Loucy (cell line): ENCODE measurements around the gene PSPH.

Experiments used
- H2AFZ ChIP-seq: fragments of 200-600 bp; sonication (generic); 2 replicates; pipeline ENCODE4 v1.6.0; 2016; ENCODE audit warnings: antibody characterized with exemption, mild to moderate bottlenecking, low read length, moderate library complexity
- H3F3A ChIP-seq: fragments of 200-600 bp; 2 replicates; pipeline ENCODE4 v1.6.0; 2016; ENCODE audit warnings: antibody characterized with exemption, low read depth, mild to moderate bottlenecking
- H3K27me3 ChIP-seq: fragments of 200-600 bp; sonication (generic); 2 replicates; pipeline ENCODE4 v1.6.1; 2014; ENCODE audit warnings: low read length, mild to moderate bottlenecking; ENCODE audit not compliant: insufficient read depth, poor library complexity, severe bottlenecking
- H3K36me3 ChIP-seq: fragments of 200-600 bp; sonication (generic); 2 replicates; pipeline ENCODE4 v1.6.1; 2016; ENCODE audit warnings: low read length; ENCODE audit not compliant: insufficient read depth
- H3K4me1 ChIP-seq: fragments of 200-600 bp; sonication (generic); 2 replicates; pipeline ENCODE4 v1.5.1; 2014; ENCODE audit warnings: low read length, mild to moderate bottlenecking; ENCODE audit not compliant: insufficient read depth, poor library complexity, severe bottlenecking
- H3K4me2 ChIP-seq: fragments of 200-600 bp; sonication (generic); 2 replicates; pipeline ENCODE4 v1.6.0; 2014; ENCODE audit warnings: antibody characterized with exemption, low read length, low read depth, mild to moderate bottlenecking; ENCODE audit not compliant: poor library complexity, severe bottlenecking
- H3K4me3 ChIP-seq: fragments of 200-600 bp; sonication (generic); 2 replicates; pipeline ENCODE4 v1.5.1; 2014; ENCODE audit warnings: low read length, mild to moderate bottlenecking, mixed read lengths; ENCODE audit not compliant: poor library complexity, severe bottlenecking
- H3K79me2 ChIP-seq: fragments of 200-600 bp; sonication (generic); 2 replicates; pipeline ENCODE4 v1.6.1; 2014; ENCODE audit warnings: low read length; ENCODE audit not compliant: insufficient read depth
- H3K9ac ChIP-seq: fragments of 200-600 bp; sonication (generic); 2 replicates; pipeline ENCODE4 v1.6.0; 2014; ENCODE audit warnings: mild to moderate bottlenecking, low read depth, low read length, moderate library complexity; ENCODE audit not compliant: poor library complexity, severe bottlenecking
- H3K9me2 ChIP-seq: fragments of 200-600 bp; sonication (generic); replicated peaks from 2 replicates; pipeline ENCODE4 v1.6.1; 2016; ENCODE audit warnings: low read depth, low read length, mixed read lengths
- H3K9me3 ChIP-seq: fragments of 200-600 bp; sonication (generic); 2 replicates; pipeline ENCODE4 v1.6.1; 2014; ENCODE audit warnings: mild to moderate bottlenecking, antibody characterized with exemption, low read length, low read depth; ENCODE audit not compliant: insufficient read depth
- H4K20me1 ChIP-seq: fragments of 200-600 bp; sonication (generic); 2 replicates; pipeline ENCODE4 v1.6.0; 2014; ENCODE audit warnings: antibody characterized with exemption, low read length, mild to moderate bottlenecking; ENCODE audit not compliant: insufficient read depth, poor library complexity, severe bottlenecking
- CTCF ChIP-seq: fragments of 200-600 bp; sonication (generic); conservative IDR thresholded peaks from 2 replicates; pipeline ENCODE4 v1.5.1; 2014; ENCODE audit warnings: mild to moderate bottlenecking, antibody characterized with exemption, low read length
- EZH2phosphoT487 ChIP-seq: fragments of 200-600 bp; IDR thresholded peaks from 2 replicates; pipeline ENCODE4 v1.6.1; 2018; ENCODE audit warnings: antibody characterized with exemption, mild to moderate bottlenecking, moderate library complexity, borderline replicate concordance

The PSPH gene

GRCh38 chr7:56079450-56080185 lies 28.4 kb upstream of the PSPH start:
- TF ChIP-seq CTCF, result no peak
- no peak for TF ChIP-seq EZH2phosphoT487
- Histone ChIP-seq H3K27me3 (no peaks in the 10 kb centered on the region), H3K9me3 (no peaks in the 10 kb centered on the region), H3K79me2 (no peaks in the 10 kb centered on the region), H4K20me1 (no peaks in the 10 kb centered on the region), H3K36me3 (peaks cover 15% of the 10 kb centered on the region; the same call in 1 of the 2 replicates), H3K9ac (no peak overlapping the region), H3F3A (no peaks in the 10 kb centered on the region), H3K4me1 (no peaks in the 10 kb centered on the region), H3K9me2 (no peaks in the 10 kb centered on the region), H3K4me2 (no peak overlapping the region), H2AFZ (no peak overlapping the region), H3K4me3 (no peak overlapping the region)

GRCh38 chr7:56078196-56078595 lies 27.0 kb upstream of the PSPH start:
- no peaks in the 10 kb centered on the region for H3K9me3 ChIP-seq
- no peaks in the 10 kb centered on the region for H3K27me3 ChIP-seq
- H3K4me2 ChIP-seq, result no peak overlapping the region
- H3K4me3 ChIP-seq, result no peak overlapping the region
- no peaks in the 10 kb centered on the region for H4K20me1 ChIP-seq
- H3K9ac ChIP-seq, result no peak overlapping the region
- no peak overlapping the region for H2AFZ ChIP-seq
- H3F3A ChIP-seq, result no peaks in the 10 kb centered on the region
- TF ChIP-seq EZH2phosphoT487 (no peak), CTCF (no peak)
- no peaks in the 10 kb centered on the region for H3K9me2 ChIP-seq
- no peaks in the 10 kb centered on the region for H3K4me1 ChIP-seq
- H3K79me2 ChIP-seq, result no peaks in the 10 kb centered on the region
- peaks cover 15% of the 10 kb centered on the region; the same call in 1 of the 2 replicates for H3K36me3 ChIP-seq

GRCh38 chr7:56077681-56078080 lies 26.4 kb upstream of the PSPH start:
- H3K79me2 ChIP-seq, result no peaks in the 10 kb centered on the region
- no peak overlapping the region for H2AFZ ChIP-seq
- peaks cover 15% of the 10 kb centered on the region; the same call in 1 of the 2 replicates for H3K36me3 ChIP-seq
- H3K9ac ChIP-seq, result no peak overlapping the region
- H4K20me1 ChIP-seq, result no peaks in the 10 kb centered on the region
- H3K4me1 ChIP-seq, result no peaks in the 10 kb centered on the region
- H3K9me2 ChIP-seq, result no peaks in the 10 kb centered on the region
- no peaks in the 10 kb centered on the region for H3F3A ChIP-seq
- TF ChIP-seq EZH2phosphoT487 (no peak), CTCF (no peak)
- no peak overlapping the region for H3K4me3 ChIP-seq
- no peaks in the 10 kb centered on the region for H3K9me3 ChIP-seq
- H3K27me3 ChIP-seq, result no peaks in the 10 kb centered on the region
- no peak overlapping the region for H3K4me2 ChIP-seq
